Measurements from ENCODE around the gene EML4.

EML4 gene

DNA sequence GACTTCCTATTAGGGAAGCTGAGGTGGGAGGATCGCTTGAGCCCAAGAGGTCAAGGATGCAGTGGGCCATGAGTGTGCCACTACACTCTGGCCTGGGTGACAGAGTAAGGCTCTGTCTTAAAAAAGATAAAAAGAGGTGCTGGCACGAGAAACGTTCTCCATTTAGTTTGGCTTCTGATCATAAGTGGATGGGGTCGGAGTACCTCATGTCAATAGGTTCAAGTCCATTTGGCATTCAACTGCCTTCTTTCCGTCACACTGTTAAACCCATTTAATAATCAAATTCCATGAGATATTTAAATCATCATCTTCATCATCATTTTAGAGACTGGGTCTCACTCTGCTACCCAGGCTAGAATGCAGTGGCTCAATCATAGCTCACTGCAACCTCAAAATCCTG, 182.7 kb downstream of the EML4 start:
- Mint-ChIP-seq H3K36me3 (ENCODE audit: insufficient read depth) (peaks cover 44% of the 10 kb centered on the region), H3K4me3 (no peak overlapping the region), H3K27ac (peak overlapping the region in 1 of 2 donors; percentile 35), H3K9me3 (no peaks in the 10 kb centered on the region), H3K4me1 (ENCODE audit: low read depth in 2 of 2) (peaks cover 24 to 47% of the 10 kb centered on the region in 2 donors), H3K27me3 (no peaks in the 10 kb centered on the region)
- DNase-seq (no peak), ATAC-seq (replicated peaks) (no peak)

DNA sequence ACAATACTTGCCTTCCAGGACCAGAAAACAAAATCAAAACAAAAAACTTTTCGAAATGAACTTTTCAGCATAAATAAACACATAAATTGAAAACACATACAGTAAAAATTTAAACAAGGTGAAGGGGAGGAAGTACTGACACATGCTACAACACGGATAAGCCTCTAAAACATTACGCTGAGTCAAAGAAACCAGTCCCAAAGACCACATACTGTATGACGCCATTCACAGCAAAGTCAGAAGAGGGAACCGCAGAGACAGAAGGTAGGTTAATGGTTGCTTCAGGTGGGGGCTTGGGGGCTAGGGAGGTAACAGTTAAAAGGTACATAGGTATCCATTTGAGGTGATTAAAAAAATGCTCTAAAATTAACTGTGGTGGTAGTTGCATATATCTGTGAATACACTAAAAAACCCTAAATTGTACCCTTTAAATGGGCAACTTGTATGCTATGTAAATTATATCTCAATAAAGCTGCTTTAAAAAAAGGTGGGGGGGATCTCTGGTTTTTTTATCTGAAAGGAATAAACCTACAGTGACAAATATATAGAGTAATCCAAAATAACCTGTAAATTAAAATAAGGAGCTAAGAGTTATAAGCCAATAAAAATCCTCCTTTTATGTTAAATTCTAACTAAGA, 184.8 kb downstream of the EML4 start:
- peaks cover 36% of the 10 kb centered on the region for H3K36me3 Mint-ChIP-seq (ENCODE audit: insufficient read depth)
- peak; percentile 90 for ATAC-seq (replicated peaks)
- H3K4me1 Mint-ChIP-seq (ENCODE audit: low read depth in 2 of 2), result peaks cover 39 to 65% of the 10 kb centered on the region in 2 donors
- peak overlapping the region; percentile 38 to 68 for H3K27ac Mint-ChIP-seq
- no peak for DNase-seq
- H3K27me3 Mint-ChIP-seq, result no peaks in the 10 kb centered on the region
- H3K9me3 Mint-ChIP-seq, result no peaks in the 10 kb centered on the region
- H3K4me3 Mint-ChIP-seq, result no peak overlapping the region

DNA sequence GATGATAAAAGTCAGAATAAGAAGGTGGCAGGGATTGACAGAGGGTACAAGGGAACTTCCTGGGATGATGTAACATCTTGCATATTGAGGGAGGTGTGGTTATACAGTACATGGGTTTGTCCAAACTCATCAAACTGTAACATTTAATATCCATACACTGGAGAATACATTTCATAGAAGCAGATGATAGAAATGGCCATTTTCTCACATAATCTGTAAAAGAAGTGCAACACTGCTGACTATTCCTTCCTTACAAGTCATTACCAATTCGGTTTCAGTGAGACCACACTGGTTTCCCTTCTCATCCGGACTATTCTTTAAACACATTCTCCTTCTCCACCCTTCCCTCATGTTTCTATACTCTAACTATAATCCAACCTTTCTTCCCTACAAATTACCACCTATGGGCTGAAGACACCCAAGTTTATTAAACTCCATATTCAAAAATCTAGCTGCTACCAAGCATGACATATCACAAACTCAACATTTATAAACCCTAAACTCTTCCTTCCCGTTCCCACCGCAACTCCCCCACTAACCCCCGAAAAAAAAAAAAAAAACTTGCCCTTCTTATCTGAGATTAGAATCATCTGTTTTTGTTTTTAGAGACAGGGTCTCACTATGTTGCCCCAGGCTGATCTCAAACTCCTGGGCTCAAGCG, 190.3 kb downstream of the EML4 start:
- Mint-ChIP-seq H3K4me3 (peak overlapping the region; percentile 81 to 89), H3K9me3 (no peaks in the 10 kb centered on the region), H3K27me3 (peaks cover 0 to 3% of the 10 kb centered on the region in 2 donors), H3K36me3 (ENCODE audit: insufficient read depth) (peaks cover 16% of the 10 kb centered on the region), H3K4me1 (ENCODE audit: low read depth in 2 of 2) (peaks cover 46 to 63% of the 10 kb centered on the region in 2 donors), H3K27ac (peak overlapping the region; percentile 91 to 98)
- DNase-seq (no peak), ATAC-seq (replicated peaks) (no peak)

DNA sequence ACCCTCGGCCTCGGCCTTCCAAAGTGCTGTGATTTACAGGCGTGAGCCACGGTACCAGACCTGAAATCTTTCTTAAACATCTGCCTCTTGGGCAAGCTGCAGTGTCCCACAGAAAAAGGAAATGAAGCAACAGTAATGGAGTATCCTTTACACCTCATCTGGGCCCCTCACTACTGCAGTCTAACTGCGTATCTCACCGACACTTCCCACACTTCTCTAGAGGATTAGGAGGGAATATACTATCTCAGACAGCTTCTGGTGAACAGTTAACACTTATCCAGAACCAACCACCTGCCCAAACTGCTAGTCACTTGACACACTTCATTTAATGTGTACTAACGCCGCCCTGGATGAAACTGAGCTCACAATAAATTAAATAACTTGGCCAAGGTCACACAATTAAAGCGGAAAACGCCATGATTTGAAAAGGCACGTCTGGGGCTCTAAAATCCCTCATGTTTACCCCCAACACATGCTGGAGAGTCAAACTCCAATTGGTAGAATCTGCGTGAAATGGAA, 190.9 kb downstream of the EML4 start:
- ATAC-seq (replicated peaks) (no peak), DNase-seq (peak in 2 of 3 experiments; percentile 7 to 19)
- Mint-ChIP-seq H3K36me3 (ENCODE audit: insufficient read depth) (peaks cover 16% of the 10 kb centered on the region), H3K27ac (peak overlapping the region; percentile 91 to 98), H3K9me3 (no peaks in the 10 kb centered on the region), H3K4me1 (ENCODE audit: low read depth in 2 of 2) (peaks cover 40 to 57% of the 10 kb centered on the region in 2 donors), H3K27me3 (peaks cover 0 to 9% of the 10 kb centered on the region in 2 donors), H3K4me3 (peak overlapping the region; percentile 81 to 89)

DNA sequence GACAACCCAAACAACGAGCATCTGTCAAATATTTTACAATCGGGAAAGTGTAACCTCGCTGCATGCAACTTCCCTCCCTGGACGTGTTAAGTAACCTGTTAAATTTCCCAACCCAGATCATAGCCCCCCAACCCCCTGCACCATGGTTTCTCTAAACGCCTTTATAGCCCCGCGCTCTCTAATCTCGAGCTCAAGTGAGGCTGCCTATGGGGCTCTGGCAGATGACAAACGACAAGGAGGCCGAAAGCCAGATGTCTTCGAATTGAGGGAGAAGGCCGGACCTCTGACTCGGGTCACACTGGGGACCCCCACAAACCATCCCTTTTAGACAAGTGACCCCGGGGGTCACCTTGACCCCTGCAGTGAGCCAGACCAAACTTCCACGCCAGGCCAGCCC, 191.3 kb downstream of the EML4 start:
- H3K4me1 Mint-ChIP-seq (ENCODE audit: low read depth in 2 of 2), result peaks cover 40 to 54% of the 10 kb centered on the region in 2 donors
- no peak for DNase-seq

DNA sequence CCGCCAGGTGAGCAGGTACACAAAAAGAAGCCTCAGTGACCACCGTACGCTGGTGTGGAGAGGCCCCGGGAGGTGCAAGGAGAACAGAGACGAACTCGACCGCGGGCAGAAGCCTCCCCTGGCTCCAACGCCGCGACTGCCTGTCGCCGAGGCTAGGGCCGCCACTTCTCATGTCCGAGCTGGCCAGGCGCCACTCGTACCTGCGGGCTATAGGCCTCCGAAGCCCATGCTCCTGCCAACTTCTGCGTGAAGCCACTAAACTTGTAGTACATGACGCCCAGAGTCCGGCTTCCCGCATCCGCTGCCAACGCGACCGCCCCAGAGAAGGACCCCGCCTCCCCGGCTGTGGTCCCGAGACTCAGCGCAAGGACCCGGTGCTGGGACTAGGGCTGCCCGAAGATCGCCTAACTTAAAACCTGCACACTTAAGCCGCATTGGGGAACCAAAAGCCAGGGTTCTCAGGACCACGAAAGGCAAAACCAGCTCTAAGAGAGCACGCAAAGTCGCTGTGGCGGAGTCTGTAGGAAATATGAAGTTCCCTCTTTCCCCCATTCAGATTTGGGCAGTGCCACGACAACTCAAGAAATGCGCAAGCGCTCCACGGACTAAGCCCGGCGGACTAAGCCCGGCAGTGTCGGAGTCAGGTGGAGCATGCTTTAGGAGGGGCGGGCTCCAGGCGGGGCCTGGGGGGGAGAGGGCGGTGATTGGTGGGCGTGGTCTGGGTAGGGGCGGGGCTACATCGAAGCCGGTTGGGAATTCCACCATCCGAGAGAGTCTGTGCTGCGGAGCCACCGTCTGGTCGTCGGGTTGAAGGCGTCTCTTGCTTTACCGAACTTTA, 192.0 kb downstream of the EML4 start, which contains the start of gene COX7A2L:
COX7A2L (minus strand) TSS at position 328 of the 838 bp plus-strand sequence; CDS start at position 272, 56 bp downstream.
- peak within 1 kb of the TSS; percentile 81 to 89 for H3K4me3 Mint-ChIP-seq
- H3K36me3 Mint-ChIP-seq (ENCODE audit: insufficient read depth), result peaks cover 16% of the 10 kb centered on the region
- peaks cover 39 to 52% of the 10 kb centered on the region in 2 donors for H3K4me1 Mint-ChIP-seq (ENCODE audit: low read depth in 2 of 2)
- peaks cover 0 to 12% of the 10 kb centered on the region in 2 donors for H3K27me3 Mint-ChIP-seq
- no peaks in the 10 kb centered on the region for H3K9me3 Mint-ChIP-seq
- peak; percentile 85 for ATAC-seq (replicated peaks)
- DNase-seq, result peak; percentile 92
- peak within 1 kb of the TSS; percentile 91 to 98 for H3K27ac Mint-ChIP-seq

More for the DNA sequence above, 191.3 kb downstream of the EML4 start:
- peaks cover 0 to 12% of the 10 kb centered on the region in 2 donors for H3K27me3 Mint-ChIP-seq
- peaks cover 16% of the 10 kb centered on the region for H3K36me3 Mint-ChIP-seq (ENCODE audit: insufficient read depth)
- peak overlapping the region; percentile 81 to 89 for H3K4me3 Mint-ChIP-seq
- no peak for ATAC-seq (replicated peaks)
- no peaks in the 10 kb centered on the region for H3K9me3 Mint-ChIP-seq
- peak overlapping the region; percentile 91 to 98 for H3K27ac Mint-ChIP-seq

DNA sequence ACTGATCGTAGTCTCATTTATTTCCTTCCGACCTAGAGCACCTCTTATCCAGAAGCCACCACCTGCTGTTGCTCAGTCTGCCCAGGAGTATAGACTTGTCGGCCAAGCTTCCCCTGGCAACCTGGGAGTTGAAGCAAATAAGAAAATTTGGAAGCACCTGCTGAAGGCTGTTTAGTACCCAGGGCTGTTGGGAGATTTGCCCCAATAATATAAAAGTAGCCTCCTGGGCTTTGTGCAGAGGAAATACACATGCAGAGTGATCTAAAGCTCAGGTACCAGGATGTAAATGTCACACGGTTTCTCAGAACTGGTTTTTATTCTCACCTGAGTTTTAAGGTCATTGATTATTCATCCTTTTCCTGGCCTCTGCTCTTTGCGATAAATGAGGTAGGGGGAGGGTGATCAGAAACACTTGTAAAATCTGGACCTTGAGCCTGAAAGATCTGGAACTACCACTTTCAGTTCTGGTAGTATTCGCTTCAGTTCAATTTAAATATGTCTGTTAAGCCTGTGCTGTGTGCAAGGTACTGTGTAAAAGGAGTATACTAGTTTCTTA, 192.7 kb downstream of the EML4 start:
- Mint-ChIP-seq H3K27ac (peak overlapping the region; percentile 91 to 98), H3K9me3 (no peaks in the 10 kb centered on the region), H3K4me1 (ENCODE audit: low read depth in 2 of 2) (peaks cover 34 to 45% of the 10 kb centered on the region in 2 donors), H3K27me3 (peaks cover 0 to 14% of the 10 kb centered on the region in 2 donors), H3K36me3 (ENCODE audit: insufficient read depth) (peaks cover 14% of the 10 kb centered on the region), H3K4me3 (peak overlapping the region; percentile 81 to 89)
- ATAC-seq (replicated peaks), result no peak
- no peak for DNase-seq

DNA sequence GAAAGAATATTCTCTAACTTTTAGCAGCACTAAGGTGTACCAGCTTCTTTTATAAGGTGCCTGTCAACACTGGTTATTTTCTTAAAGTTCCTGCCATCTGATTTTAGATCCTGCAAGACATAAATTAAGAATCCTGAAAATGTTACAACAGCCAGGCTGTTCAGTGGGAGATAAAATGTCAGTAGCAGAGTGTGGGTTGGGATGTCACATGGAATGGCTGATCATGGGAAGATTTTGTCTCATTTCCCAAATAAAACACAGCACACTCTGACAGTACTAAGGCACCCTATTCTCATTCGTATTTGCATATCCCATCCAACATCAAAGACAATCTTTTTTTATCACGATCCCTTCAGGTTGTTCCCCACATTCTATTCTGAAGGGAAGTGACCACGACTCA, 194.3 kb downstream of the EML4 start:
- Mint-ChIP-seq H3K27me3 (peaks cover 0 to 17% of the 10 kb centered on the region in 2 donors), H3K9me3 (no peaks in the 10 kb centered on the region), H3K27ac (no peak overlapping the region), H3K4me3 (no peak overlapping the region), H3K36me3 (ENCODE audit: insufficient read depth) (peaks cover 14% of the 10 kb centered on the region), H3K4me1 (ENCODE audit: low read depth in 2 of 2) (peaks cover 22 to 32% of the 10 kb centered on the region in 2 donors)
- ATAC-seq (replicated peaks) (no peak), DNase-seq (no peak)

DNA sequence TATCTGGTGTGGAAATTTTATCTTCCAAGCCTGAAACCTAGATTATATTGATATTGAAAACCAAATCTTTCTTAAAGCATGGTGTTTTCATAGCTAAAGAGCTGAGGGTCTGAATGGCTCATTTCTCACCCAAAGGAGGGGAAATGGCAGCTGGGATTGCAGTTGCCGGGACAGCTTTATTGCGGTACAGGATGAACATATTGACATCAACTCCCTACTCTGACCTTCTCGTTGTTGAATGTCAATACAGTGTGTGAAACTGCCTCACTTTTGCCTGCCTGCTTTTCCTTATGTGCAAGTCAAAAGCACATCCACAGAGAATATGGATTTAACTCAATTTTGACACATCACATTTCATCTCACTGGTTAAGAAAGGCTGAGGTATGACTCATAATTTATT, 195.5 kb downstream of the EML4 start:
- H3K4me1 Mint-ChIP-seq (ENCODE audit: low read depth in 2 of 2), result peaks cover 13 to 20% of the 10 kb centered on the region in 2 donors

DNA sequence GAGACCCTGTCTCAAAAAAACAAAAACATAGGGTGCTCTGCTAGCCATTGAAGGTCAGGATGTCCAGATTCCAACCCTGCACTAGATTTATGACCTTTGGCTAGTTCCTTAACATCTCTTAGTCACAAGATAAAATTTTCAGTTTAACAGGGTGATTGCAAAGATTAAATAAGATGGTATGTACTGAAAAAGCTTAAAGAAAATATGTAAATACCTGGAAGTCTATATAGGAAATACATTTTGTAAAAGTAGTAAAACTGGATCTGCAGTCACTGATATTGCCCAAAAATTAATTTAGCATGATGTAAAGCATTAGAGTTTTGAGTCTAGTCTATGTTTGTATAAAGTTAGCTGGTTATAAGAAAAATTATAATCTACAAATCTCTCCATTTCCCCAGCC, 197.3 kb downstream of the EML4 start:
- no peak for DNase-seq
- H3K27ac Mint-ChIP-seq, result no peak overlapping the region
- H3K4me1 Mint-ChIP-seq (ENCODE audit: low read depth in 2 of 2), result peaks cover 4 to 9% of the 10 kb centered on the region in 2 donors
- peaks cover 0 to 17% of the 10 kb centered on the region in 2 donors for H3K27me3 Mint-ChIP-seq
- no peak for ATAC-seq (replicated peaks)
- peaks cover 2% of the 10 kb centered on the region for H3K36me3 Mint-ChIP-seq (ENCODE audit: insufficient read depth)
- no peaks in the 10 kb centered on the region for H3K9me3 Mint-ChIP-seq
- H3K4me3 Mint-ChIP-seq, result no peak overlapping the region

More for the DNA sequence above, 195.5 kb downstream of the EML4 start:
- H3K9me3 Mint-ChIP-seq, result no peaks in the 10 kb centered on the region
- DNase-seq (no peak), ATAC-seq (replicated peaks) (no peak)
- peaks cover 14% of the 10 kb centered on the region for H3K36me3 Mint-ChIP-seq (ENCODE audit: insufficient read depth)
- peaks cover 0 to 17% of the 10 kb centered on the region in 2 donors for H3K27me3 Mint-ChIP-seq
- peak overlapping the region in 1 of 2 donors; percentile 44 for H3K27ac Mint-ChIP-seq
- no peak overlapping the region for H3K4me3 Mint-ChIP-seq

DNA sequence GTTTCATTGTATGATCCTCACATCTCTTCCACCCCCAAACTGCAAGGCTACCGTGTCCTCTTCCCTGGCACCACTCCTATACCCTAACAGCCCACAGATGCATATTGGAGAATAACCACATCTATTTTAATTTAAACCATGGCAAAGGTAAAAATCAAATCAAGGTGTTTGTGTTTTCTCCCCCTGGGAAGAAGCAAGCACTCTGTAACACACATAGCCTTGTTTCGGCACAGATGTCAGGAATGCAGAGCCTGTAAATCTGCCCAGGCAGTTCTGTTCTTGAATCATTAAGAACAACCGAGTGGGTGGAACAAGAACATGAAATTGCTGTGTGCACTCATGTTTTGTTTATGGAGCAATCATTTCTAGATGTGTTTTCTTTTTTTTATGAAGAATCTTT, 198.7 kb downstream of the EML4 start:
- Mint-ChIP-seq H3K27me3 (peaks cover 0 to 17% of the 10 kb centered on the region in 2 donors), H3K4me1 (ENCODE audit: low read depth in 2 of 2) (no peaks in the 10 kb centered on the region), H3K9me3 (no peaks in the 10 kb centered on the region), H3K4me3 (no peak overlapping the region), H3K36me3 (ENCODE audit: insufficient read depth) (no peaks in the 10 kb centered on the region), H3K27ac (no peak overlapping the region)
- no peak for DNase-seq
- ATAC-seq (replicated peaks), result no peak

DNA sequence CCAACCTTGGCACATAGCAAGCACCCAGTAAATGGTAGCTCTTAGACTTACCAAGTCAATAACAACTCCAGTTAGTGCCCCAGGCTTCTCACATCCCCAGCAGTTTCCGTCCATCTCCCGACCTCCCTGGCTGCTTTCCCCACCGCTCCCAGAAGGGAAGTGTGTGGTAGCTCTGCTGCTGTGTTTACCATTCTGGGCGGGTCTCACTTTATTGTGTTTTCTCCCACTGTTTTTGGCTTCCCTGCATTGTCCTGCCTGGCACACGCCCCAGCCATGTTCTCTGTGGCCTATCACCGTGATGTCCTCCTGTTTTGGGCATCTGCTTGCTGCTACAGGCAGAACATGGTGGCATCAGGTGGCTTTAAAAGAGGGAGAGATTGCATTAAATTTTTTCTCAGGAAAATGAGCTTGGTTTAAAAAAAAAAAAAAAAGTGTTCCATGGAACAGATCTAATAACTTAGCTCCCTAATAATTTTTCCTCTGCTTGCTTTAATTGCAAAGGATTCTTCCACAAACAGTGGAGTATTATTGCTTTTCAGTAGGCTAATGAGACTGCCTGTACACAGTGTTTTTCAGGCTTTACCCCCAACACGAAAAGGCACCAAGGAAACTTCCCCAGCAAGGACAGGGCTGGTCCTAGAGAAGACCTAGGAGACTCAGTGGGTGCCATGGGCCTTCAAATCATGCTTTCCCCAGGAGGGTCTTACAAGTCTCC, 199.8 kb downstream of the EML4 start:
- ATAC-seq (replicated peaks) (no peak), DNase-seq (no peak)
- Mint-ChIP-seq H3K36me3 (ENCODE audit: insufficient read depth) (no peaks in the 10 kb centered on the region), H3K4me3 (no peak overlapping the region), H3K4me1 (ENCODE audit: low read depth in 2 of 2) (no peaks in the 10 kb centered on the region), H3K27ac (no peak overlapping the region), H3K9me3 (no peaks in the 10 kb centered on the region), H3K27me3 (peaks cover 0 to 17% of the 10 kb centered on the region in 2 donors)

Measured in effector memory CD8-positive, alpha-beta T cell (primary cell).